Measurements from ENCODE around the gene CPT1B. TPM values are rescaled to one million over a fixed set of nuclear protein-coding genes. Genes with fewer than 3 reads are reported as not detected.

Gene CPT1B
- total RNA-seq, 2 experiments from 2014 or later: 101 to 138 TPM

- CTCF ChIA-PET (ENCODE audit: unreplicated experiment): no interaction called here
- TF ChIP-seq EZH2phosphoT487 (IDR thresholded peaks at IDR 0.05; ENCODE audit: borderline replicate concordance, low read depth, low read length) (no peak), CTCF (conservative IDR thresholded peaks at IDR 0.05; ENCODE audit: low read length) (no peak)
- intact Hi-C loops (cut with micrococcal nuclease; ENCODE audit: unreplicated experiment): no loop called here
Measured at GRCh38 chr22:50597097-50597496, 18.9 kb upstream of the CPT1B start.

GRCh38 chr22:50595189-50595588, 17.0 kb upstream of the CPT1B start:
- TF ChIP-seq CTCF (conservative IDR thresholded peaks at IDR 0.05; ENCODE audit: low read length): no peak
- no peak for TF ChIP-seq EZH2phosphoT487 (IDR thresholded peaks at IDR 0.05; ENCODE audit: borderline replicate concordance, low read depth, low read length)
- Histone ChIP-seq H3K27ac (ENCODE audit: low read depth, low read length, poor library complexity, severe bottlenecking) (no peak overlapping the region), H3K36me3 (ENCODE audit: insufficient read depth, low read length) (no peaks in the 10 kb centered on the region), H3K4me2 (ENCODE audit: low read length) (no peak overlapping the region), H2AFZ (ENCODE audit: low read length) (no peak overlapping the region), H3K4me3 (ENCODE audit: low read depth, low read length, poor library complexity, severe bottlenecking) (no peak overlapping the region), H3K4me1 (ENCODE audit: insufficient read depth, low read length, poor library complexity, severe bottlenecking) (no peaks in the 10 kb centered on the region), H4K20me1 (ENCODE audit: insufficient read depth, low read length) (no peaks in the 10 kb centered on the region), H3K79me2 (ENCODE audit: insufficient read depth, low read depth, low read length) (no peaks in the 10 kb centered on the region), H3K9me3 (ENCODE audit: low read length) (no peaks in the 10 kb centered on the region), H3K9me2 (ENCODE audit: insufficient read depth, low read length) (no peaks in the 10 kb centered on the region)
- intact Hi-C loops (cut with micrococcal nuclease; ENCODE audit: unreplicated experiment): no loop called here
- POLR2A ChIA-PET: no interaction called here
- no TSS peak for BruUV-seq (replicated peaks)
- no peak for DNase-seq (ENCODE audit: low spot score)
- CTCF ChIA-PET (ENCODE audit: unreplicated experiment): no interaction called here

More at GRCh38 chr22:50597097-50597496, 18.9 kb upstream of the CPT1B start:
- no TSS peak for BruUV-seq (replicated peaks)
- no peak overlapping the region for H3K4me2 ChIP-seq (ENCODE audit: low read length)
- no peaks in the 10 kb centered on the region for H3K9me3 ChIP-seq (ENCODE audit: low read length)
- POLR2A ChIA-PET: no interaction called here
- no peaks in the 10 kb centered on the region for H3K4me1 ChIP-seq (ENCODE audit: insufficient read depth, low read length, poor library complexity, severe bottlenecking)
- H3K79me2 ChIP-seq (ENCODE audit: insufficient read depth, low read depth, low read length): no peaks in the 10 kb centered on the region
- no peak overlapping the region for H2AFZ ChIP-seq (ENCODE audit: low read length)
- no peaks in the 10 kb centered on the region for H4K20me1 ChIP-seq (ENCODE audit: insufficient read depth, low read length)
- DNase-seq (ENCODE audit: low spot score): no peak
- H3K9me2 ChIP-seq (ENCODE audit: insufficient read depth, low read length): no peaks in the 10 kb centered on the region
- H3K27ac ChIP-seq (ENCODE audit: low read depth, low read length, poor library complexity, severe bottlenecking): no peak overlapping the region
- H3K4me3 ChIP-seq (ENCODE audit: low read depth, low read length, poor library complexity, severe bottlenecking): no peak overlapping the region
- no peaks in the 10 kb centered on the region for H3K36me3 ChIP-seq (ENCODE audit: insufficient read depth, low read length)

- H3K9me3 ChIP-seq (ENCODE audit: low read length): no peaks in the 10 kb centered on the region
- no peak for DNase-seq (ENCODE audit: low spot score)
- BruUV-seq (replicated peaks): no TSS peak
- no peak overlapping the region for H3K4me2 ChIP-seq (ENCODE audit: low read length)
- no peaks in the 10 kb centered on the region for H4K20me1 ChIP-seq (ENCODE audit: insufficient read depth, low read length)
- POLR2A ChIA-PET: interaction anchor here (0.6 kb wide), 1 partner anchor 26 kb away, joined by 4 read pairs; no protein-coding TSS in a partner anchor
- peaks cover 5% of the 10 kb centered on the region for H3K4me1 ChIP-seq (ENCODE audit: insufficient read depth, low read length, poor library complexity, severe bottlenecking)
- no peak for TF ChIP-seq CTCF (conservative IDR thresholded peaks at IDR 0.05; ENCODE audit: low read length)
- no peak for TF ChIP-seq EZH2phosphoT487 (IDR thresholded peaks at IDR 0.05; ENCODE audit: borderline replicate concordance, low read depth, low read length)
- intact Hi-C loops (cut with micrococcal nuclease; ENCODE audit: unreplicated experiment): no loop called here
- H3K79me2 ChIP-seq (ENCODE audit: insufficient read depth, low read depth, low read length): peaks cover 8% of the 10 kb centered on the region; the same call in 1 of the 2 replicates
- H3K36me3 ChIP-seq (ENCODE audit: insufficient read depth, low read length): no peaks in the 10 kb centered on the region
- no peak overlapping the region for H2AFZ ChIP-seq (ENCODE audit: low read length)
- CTCF ChIA-PET (ENCODE audit: unreplicated experiment): no interaction called here
- H3K4me3 ChIP-seq (ENCODE audit: low read depth, low read length, poor library complexity, severe bottlenecking): no peak overlapping the region
- no peak overlapping the region for H3K27ac ChIP-seq (ENCODE audit: low read depth, low read length, poor library complexity, severe bottlenecking)
- no peaks in the 10 kb centered on the region for H3K9me2 ChIP-seq (ENCODE audit: insufficient read depth, low read length)
Measured at GRCh38 chr22:50587407-50587806, 9.2 kb upstream of the CPT1B start.

All from OCI-LY7 (cell line).